ENCODE data around the gene ERG. TPM values are rescaled to one million over a fixed set of nuclear protein-coding genes. Genes with fewer than 3 reads are reported as not detected.

Gene ERG
- total RNA-seq, 2 experiments from 2014 or later: not detected

- Mint-ChIP-seq H3K4me3 (no peak overlapping the region), H3K9me3 (no peaks in the 10 kb centered on the region), H3K27me3 (peaks cover 30% of the 10 kb centered on the region), H3K27ac (no peak overlapping the region), H3K36me3 (ENCODE audit: low read depth) (no peaks in the 10 kb centered on the region), H3K4me1 (ENCODE audit: low read depth) (no peaks in the 10 kb centered on the region)
- no peak for ATAC-seq (ENCODE audit: poor library complexity)
- ChIA-PET CTCF (no interaction called here), POLR2A (interaction anchor here (0.6 kb wide), 1 partner anchor 81 kb away, joined by 3 read pairs; no protein-coding TSS in a partner anchor)
- Histone ChIP-seq H3K27ac (ENCODE audit: low read depth in 1 of 2, low read length in 2 of 2) (no peak overlapping the region), H3K36me3 (ENCODE audit: insufficient read depth, low read length) (no peaks in the 10 kb centered on the region), H3K27me3 (ENCODE audit: control insufficient read depth in 1 of 2, insufficient read depth in 2 of 2, low read length in 2 of 2) (peaks cover 0 to 9% of the 10 kb centered on the region in 2 experiments), H3K4me3 (ENCODE audit: low read length) (no peak overlapping the region), H3K4me1 (ENCODE audit: insufficient read depth, low read length) (no peaks in the 10 kb centered on the region), H3K9me3 (ENCODE audit: control insufficient read depth in 1 of 2, insufficient read depth in 1 of 2, low read length in 2 of 2) (no peaks in the 10 kb centered on the region)
- TF ChIP-seq, protein P1, sequence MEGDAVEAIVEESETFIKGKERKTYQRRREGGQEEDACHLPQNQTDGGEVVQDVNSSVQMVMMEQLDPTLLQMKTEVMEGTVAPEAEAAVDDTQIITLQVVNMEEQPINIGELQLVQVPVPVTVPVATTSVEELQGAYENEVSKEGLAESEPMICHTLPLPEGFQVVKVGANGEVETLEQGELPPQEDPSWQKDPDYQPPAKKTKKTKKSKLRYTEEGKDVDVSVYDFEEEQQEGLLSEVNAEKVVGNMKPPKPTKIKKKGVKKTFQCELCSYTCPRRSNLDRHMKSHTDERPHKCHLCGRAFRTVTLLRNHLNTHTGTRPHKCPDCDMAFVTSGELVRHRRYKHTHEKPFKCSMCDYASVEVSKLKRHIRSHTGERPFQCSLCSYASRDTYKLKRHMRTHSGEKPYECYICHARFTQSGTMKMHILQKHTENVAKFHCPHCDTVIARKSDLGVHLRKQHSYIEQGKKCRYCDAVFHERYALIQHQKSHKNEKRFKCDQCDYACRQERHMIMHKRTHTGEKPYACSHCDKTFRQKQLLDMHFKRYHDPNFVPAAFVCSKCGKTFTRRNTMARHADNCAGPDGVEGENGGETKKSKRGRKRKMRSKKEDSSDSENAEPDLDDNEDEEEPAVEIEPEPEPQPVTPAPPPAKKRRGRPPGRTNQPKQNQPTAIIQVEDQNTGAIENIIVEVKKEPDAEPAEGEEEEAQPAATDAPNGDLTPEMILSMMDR (IDR thresholded peaks at IDR 0.05): no peak
- intact Hi-C loops (cut with DNase I, micrococcal nuclease): no loop called here
- DNase-seq: no peak
Observed at GRCh38 chr21:38404177-38404576, 94.1 kb downstream of the ERG start.

DNA sequence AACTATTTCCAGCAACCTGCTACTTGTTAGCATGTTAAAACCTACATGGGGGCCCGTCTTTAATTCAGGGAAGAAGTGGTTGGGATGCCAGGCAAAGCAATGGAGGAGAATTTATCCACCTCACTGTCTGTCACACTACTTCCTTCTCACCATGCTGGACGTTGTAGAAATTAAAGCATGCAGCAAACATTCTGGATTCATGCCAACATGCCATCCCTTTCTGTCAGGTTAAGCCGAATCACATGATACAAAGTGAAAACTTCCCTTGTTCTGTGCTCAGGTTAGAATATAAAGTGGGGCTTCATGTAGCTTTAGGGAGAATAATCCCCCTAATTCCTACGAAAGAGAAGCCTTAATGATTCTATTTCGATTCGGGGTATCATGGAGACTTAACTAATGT lies 95.5 kb downstream of the ERG start:
- ChIA-PET POLR2A (no interaction called here), CTCF (no interaction called here)
- H3K4me1 Mint-ChIP-seq (ENCODE audit: low read depth): no peaks in the 10 kb centered on the region
- Histone ChIP-seq H3K27ac (ENCODE audit: low read depth in 1 of 2, low read length in 2 of 2) (no peak overlapping the region), H3K4me1 (ENCODE audit: insufficient read depth, low read length) (no peaks in the 10 kb centered on the region), H3K9me3 (ENCODE audit: control insufficient read depth in 1 of 2, insufficient read depth in 1 of 2, low read length in 2 of 2) (no peaks in the 10 kb centered on the region), H3K27me3 (ENCODE audit: control insufficient read depth in 1 of 2, insufficient read depth in 2 of 2, low read length in 2 of 2) (peaks cover 0 to 9% of the 10 kb centered on the region in 2 experiments), H3K36me3 (ENCODE audit: insufficient read depth, low read length) (no peaks in the 10 kb centered on the region), H3K4me3 (ENCODE audit: low read length) (no peak overlapping the region)
- intact Hi-C loops (cut with DNase I, micrococcal nuclease): no loop called here
- no peak overlapping the region for H3K27ac Mint-ChIP-seq
- ATAC-seq (ENCODE audit: poor library complexity) (no peak), DNase-seq (no peak)
- H3K36me3 Mint-ChIP-seq (ENCODE audit: low read depth): no peaks in the 10 kb centered on the region
- TF ChIP-seq, protein P1 (IDR thresholded peaks at IDR 0.05): no peak
- H3K9me3 Mint-ChIP-seq: no peaks in the 10 kb centered on the region
- H3K4me3 Mint-ChIP-seq: no peak overlapping the region
- H3K27me3 Mint-ChIP-seq: peaks cover 34% of the 10 kb centered on the region

GRCh38 chr21:38402291-38402690 lies 96.0 kb downstream of the ERG start:
- CTCF ChIA-PET: interaction anchor here (0.6 kb wide), 1 partner anchor 112 kb away, joined by 4 read pairs; no protein-coding TSS in a partner anchor
- no peak overlapping the region for H3K27ac Mint-ChIP-seq
- H3K9me3 Mint-ChIP-seq: no peaks in the 10 kb centered on the region

More at GRCh38 chr21:38402291-38402690, 96.0 kb downstream of the ERG start:
- H3K4me1 ChIP-seq (ENCODE audit: insufficient read depth, low read length): no peaks in the 10 kb centered on the region
- TF ChIP-seq, protein P1 (IDR thresholded peaks at IDR 0.05): no peak
- Mint-ChIP-seq H3K36me3 (ENCODE audit: low read depth) (no peaks in the 10 kb centered on the region), H3K4me1 (ENCODE audit: low read depth) (no peaks in the 10 kb centered on the region), H3K27me3 (peaks cover 34% of the 10 kb centered on the region), H3K4me3 (no peak overlapping the region)
- POLR2A ChIA-PET: no interaction called here
- H3K27ac ChIP-seq (ENCODE audit: low read depth in 1 of 2, low read length in 2 of 2): no peak overlapping the region
- no peak for ATAC-seq (ENCODE audit: poor library complexity)
- peaks cover 0 to 9% of the 10 kb centered on the region in 2 experiments for H3K27me3 ChIP-seq (ENCODE audit: control insufficient read depth in 1 of 2, insufficient read depth in 2 of 2, low read length in 2 of 2)
- H3K4me3 ChIP-seq (ENCODE audit: low read length): no peak overlapping the region
- H3K9me3 ChIP-seq (ENCODE audit: control insufficient read depth in 1 of 2, insufficient read depth in 1 of 2, low read length in 2 of 2): no peaks in the 10 kb centered on the region
- intact Hi-C loops (cut with DNase I, micrococcal nuclease): no loop called here
- H3K36me3 ChIP-seq (ENCODE audit: insufficient read depth, low read length): no peaks in the 10 kb centered on the region
- no peak for DNase-seq

Measured in CD4-positive, alpha-beta T cell (primary cell).